ENCODE results near the gene CMIP.
A peak's percentile ranks its signal among the peaks of the same experiment; 100 is the strongest.

CMIP gene

DNA sequence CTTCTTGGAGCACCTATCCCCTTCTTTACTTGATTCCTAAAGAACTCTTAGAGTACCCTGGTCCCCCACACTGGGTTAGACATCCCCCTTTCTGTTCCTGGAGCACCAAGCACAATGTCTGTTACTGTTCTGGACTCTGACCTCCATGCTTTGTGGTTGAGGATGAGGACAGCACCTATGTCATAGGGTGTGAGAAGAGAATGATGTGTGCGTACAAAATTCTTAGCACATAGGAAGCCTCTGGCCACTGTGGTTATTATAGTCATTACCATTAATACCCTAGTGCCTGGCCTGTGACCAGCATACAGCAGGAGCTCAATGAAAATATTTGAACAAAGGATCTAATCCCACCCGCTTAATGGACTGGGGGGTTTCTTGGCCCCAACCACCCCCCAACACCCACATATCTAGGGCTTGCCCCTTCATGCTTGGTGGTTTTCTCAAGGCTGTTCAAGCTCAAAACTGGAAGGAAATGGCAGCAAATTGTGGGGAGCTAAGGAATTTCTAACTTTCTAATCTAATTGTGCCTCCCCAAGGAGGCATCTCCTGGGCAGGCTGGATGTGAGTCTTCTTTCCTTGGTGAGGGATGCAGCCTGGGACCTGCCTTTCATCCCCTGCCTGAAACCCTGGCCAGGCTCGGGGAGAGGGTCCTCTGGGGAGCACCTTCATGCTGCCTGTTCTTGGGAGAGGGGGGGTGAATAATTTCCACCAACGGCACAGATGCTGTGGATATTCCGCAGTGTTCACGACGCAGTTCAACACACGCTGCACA, 1.5 kb upstream of the CMIP start:
- TF ChIP-seq CTCF (IDR thresholded peaks at IDR 0.05; ENCODE audit: low read length, missing control alignments), result no peak
- no peak overlapping the region for H3K4me3 ChIP-seq (replicated peaks; ENCODE audit: low read depth, low read length)
- DNase-seq (ENCODE audit: low read depth), result no peak

DNA sequence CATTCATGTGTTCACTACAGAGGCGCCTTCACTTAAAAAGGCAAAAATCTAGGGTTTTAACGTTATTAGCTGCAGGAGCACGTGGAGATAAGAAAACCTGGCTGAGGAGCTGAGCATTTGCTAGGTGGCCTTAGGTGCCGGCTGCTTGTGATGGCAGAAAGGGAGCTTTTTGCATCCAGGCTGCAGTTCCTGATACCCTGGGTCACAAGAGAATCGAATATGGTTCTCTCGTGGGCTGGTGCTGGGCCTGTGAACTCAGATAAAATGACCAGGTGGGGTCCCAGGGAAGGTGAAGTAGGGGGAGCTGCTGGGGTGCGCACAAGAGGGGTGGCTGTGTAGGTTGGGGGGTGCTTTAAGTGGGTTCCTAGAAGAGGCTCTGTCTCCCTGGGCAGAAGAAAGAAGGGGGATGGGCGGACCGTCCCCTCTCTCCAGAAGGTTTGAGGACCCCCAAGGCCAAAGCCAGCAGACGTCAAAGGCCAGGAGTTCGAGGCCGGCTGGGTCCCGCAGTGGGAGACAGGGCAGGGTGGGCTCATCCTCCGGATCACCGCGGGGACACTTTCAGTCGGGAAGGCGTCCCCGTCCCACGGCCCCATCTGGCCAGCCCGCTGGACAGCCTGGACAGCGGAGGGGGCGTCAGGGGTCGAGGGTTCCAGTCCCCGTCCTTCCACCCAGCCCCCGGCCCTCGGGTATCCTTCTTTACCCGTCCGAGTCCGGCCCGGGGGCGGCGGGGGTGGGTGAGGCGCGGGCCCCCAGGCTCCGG, 740 bp upstream of the CMIP start:
- peak overlapping the region; percentile 57 for H3K4me3 ChIP-seq (replicated peaks; ENCODE audit: low read depth, low read length)
- no peak for DNase-seq (ENCODE audit: low read depth)
- no peak for TF ChIP-seq CTCF (IDR thresholded peaks at IDR 0.05; ENCODE audit: low read length, missing control alignments)

GRCh38 chr16:81445143-81445961, 744 bp downstream of the CMIP start:
- no peak for TF ChIP-seq CTCF (IDR thresholded peaks at IDR 0.05; ENCODE audit: low read length, missing control alignments)
- H3K4me3 ChIP-seq (replicated peaks; ENCODE audit: low read depth, low read length), result peak overlapping the region; percentile 69
- no peak for DNase-seq (ENCODE audit: low read depth)

DNA sequence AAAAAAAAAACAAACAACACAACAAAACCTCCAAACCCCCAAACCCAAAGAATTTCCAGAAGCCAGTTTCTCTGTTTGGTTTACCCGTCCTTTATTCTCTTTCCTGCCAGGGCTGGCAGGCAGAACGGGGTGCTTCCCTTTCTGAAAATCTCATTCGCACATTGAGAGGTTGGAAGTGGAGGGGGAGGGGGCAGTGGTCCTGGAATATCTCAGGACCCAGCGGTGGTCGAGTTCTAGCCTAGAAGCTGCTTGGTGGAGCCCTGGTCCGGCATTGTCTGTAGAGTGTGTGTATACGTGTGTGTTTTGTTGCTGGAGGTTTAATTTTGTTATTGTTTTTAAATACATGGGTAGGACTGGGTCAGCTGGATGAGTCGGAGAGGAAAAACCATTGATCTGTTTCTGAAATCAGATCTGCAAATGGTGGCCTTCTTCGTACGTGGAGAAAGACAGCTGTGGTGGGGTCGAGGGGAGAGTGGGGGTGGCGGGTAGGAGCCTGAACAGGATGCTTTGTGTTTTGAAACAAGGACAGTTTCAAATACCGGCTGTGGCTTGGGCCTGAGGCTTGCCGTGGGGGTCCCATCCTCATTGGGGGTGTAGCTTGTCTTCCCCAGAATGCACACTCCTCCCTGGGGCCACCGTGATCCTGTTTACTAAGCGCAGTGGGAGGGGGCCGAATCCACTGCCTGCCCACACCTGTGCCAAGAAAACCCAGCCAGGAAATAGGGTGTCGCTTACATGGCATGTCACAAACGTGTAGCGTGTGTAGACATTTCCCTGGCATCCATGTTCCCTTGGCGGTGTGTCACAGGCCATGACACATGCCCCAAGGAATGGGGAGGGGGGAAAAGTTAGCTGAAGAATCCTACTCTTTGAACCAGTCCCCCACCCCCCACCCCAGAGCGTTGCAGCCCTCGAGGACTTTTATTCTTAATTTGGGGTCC, 1.6 kb downstream of the CMIP start:
- H3K4me3 ChIP-seq (replicated peaks; ENCODE audit: low read depth, low read length), result peak overlapping the region; percentile 69
- TF ChIP-seq CTCF (IDR thresholded peaks at IDR 0.05; ENCODE audit: low read length, missing control alignments), result no peak
- no peak for DNase-seq (ENCODE audit: low read depth)

- no peak for TF ChIP-seq CTCF (IDR thresholded peaks at IDR 0.05; ENCODE audit: low read length, missing control alignments)
- DNase-seq (ENCODE audit: low read depth), result no peak
- peak overlapping the region; percentile 69 for H3K4me3 ChIP-seq (replicated peaks; ENCODE audit: low read depth, low read length)
These were observed 2.3 kb downstream of the CMIP start for GRCh38 chr16:81446907-81447268.
